Caco-2 (cell line): ENCODE results near the gene PLBD2. TPM values are rescaled to one million over a fixed set of nuclear protein-coding genes. Genes with fewer than 3 reads are reported as not detected.

ENCODE experiments used
- BruUV-seq: library from RNA; stranded (reverse); fragments of 400-500 nt; replicated peaks from 2 replicates; lab custom pipeline; 2021; lab: Mats Ljungman, UMichigan
- CTCF ChIA-PET: fragments of 300-600 bp; sonication (Branson Sonifier 250); formaldehyde crosslinking; loops from one replicate; lab custom pipeline; 2022; ENCODE audit warnings: antibody characterized with exemption; lab: Charles Lee
- POLR2A ChIA-PET: fragments of 300-600 bp; sonication (Branson Sonifier 250); formaldehyde crosslinking; loops from one replicate; lab custom pipeline; 2022; ENCODE audit warnings: antibody characterized with exemption; lab: Charles Lee
- DNase-seq, 2 experiments: peaks; one replicate each; pipeline versions ENCODE4 v3.0.0 to v3.0.0-alpha.2; 2020 to 2022
- H3K27me3 ChIP-seq: replicated peaks from 2 replicates; pipeline ENCODE4 v1.6.0; 2011; ENCODE audit warnings: low read length; ENCODE audit not compliant: control insufficient read depth, insufficient read depth
- H3K36me3 ChIP-seq: 2 replicates; pipeline ENCODE4 v1.5.1; 2011; ENCODE audit warnings: low read length; ENCODE audit not compliant: control insufficient read depth, insufficient read depth
- H3K4me1 ChIP-seq: fragments of 250-450 bp; sonication (Bioruptor Pico); 2 replicates; pipeline ENCODE4 v1.5.1; 2020; ENCODE audit warnings: mild to moderate bottlenecking
- H3K4me3 ChIP-seq: 2 replicates; pipeline ENCODE4 v1.5.1; 2011; ENCODE audit warnings: low read depth, mild to moderate bottlenecking, control low read depth, low read length
- H3K9me3 ChIP-seq: fragments of 250-450 bp; sonication (Bioruptor Pico); 2 replicates; pipeline ENCODE4 v1.5.1; 2020; ENCODE audit warnings: mild to moderate bottlenecking, moderate library complexity
- H3K27ac Mint-ChIP-seq: one replicate; pipeline ENCODE4 v1.8.0; 2022; ENCODE audit warnings: mixed read lengths; ENCODE audit not compliant: unreplicated experiment
- H3K27me3 Mint-ChIP-seq: one replicate; pipeline ENCODE4 v1.8.0; 2022; ENCODE audit warnings: mixed read lengths; ENCODE audit not compliant: insufficient read depth, unreplicated experiment
- H3K36me3 Mint-ChIP-seq: one replicate; pipeline ENCODE4 v1.8.0; 2022; ENCODE audit warnings: mild to moderate bottlenecking, mixed read lengths; ENCODE audit not compliant: insufficient read depth, unreplicated experiment
- H3K4me1 Mint-ChIP-seq: one replicate; pipeline ENCODE4 v1.8.0; 2022; ENCODE audit warnings: low read depth, mixed read lengths; ENCODE audit not compliant: unreplicated experiment
- H3K4me3 Mint-ChIP-seq: one replicate; pipeline ENCODE4 v1.8.0; 2022; ENCODE audit warnings: mild to moderate bottlenecking, moderate library complexity, mixed read lengths; ENCODE audit not compliant: unreplicated experiment
- H3K9me3 Mint-ChIP-seq: one replicate; pipeline ENCODE4 v1.8.0; 2022; ENCODE audit warnings: mixed read lengths; ENCODE audit not compliant: unreplicated experiment
- CTCF ChIP-seq, 2 experiments: fragments of 200-600 bp in 1 of 2; IDR thresholded peaks; 1 replicate in 1 of 2; 2 replicates in 1 of 2; pipeline versions ENCODE4 v1.5.1 to v1.8.0; 2011 to 2022; ENCODE audit warnings: antibody characterized with exemption in 1 of 2, control low read depth in 1 of 2, inconsistent platforms in 1 of 2, low read depth in 1 of 2, low read length in 1 of 2, mild to moderate bottlenecking in 1 of 2, moderate library complexity in 1 of 2; ENCODE audit not compliant: insufficient read depth in 1 of 2, severe bottlenecking in 1 of 2, unreplicated experiment in 1 of 2
- intact Hi-C: fragments of 100-400 bp; cut with micrococcal nuclease; formaldehyde crosslinking; loops from one replicate; pipeline ENCODE4 v1.10.0; 2022; ENCODE audit not compliant: unreplicated experiment
- total RNA-seq: library from RNA; stranded (reverse); gene quantifications from 2 replicates; pipeline ENCODE4 v1.2.3, GENCODE V29; 2022

Gene PLBD2
- total RNA-seq, 1 experiment from 2014 or later = 43.1 TPM

GRCh38 chr12:113359133-113359938 is 949 bp downstream of the PLBD2 start:
- Mint-ChIP-seq H3K4me1 (peaks cover 13% of the 10 kb centered on the region), H3K9me3 (no peaks in the 10 kb centered on the region), H3K27me3 (no peaks in the 10 kb centered on the region), H3K4me3 (peak overlapping the region; percentile 78), H3K27ac (peak overlapping the region; percentile 14), H3K36me3 (peaks cover 8% of the 10 kb centered on the region)
- ChIA-PET POLR2A (no interaction called here), CTCF (no interaction called here)
- Histone ChIP-seq H3K9me3 (no peaks in the 10 kb centered on the region), H3K27me3 (no peaks in the 10 kb centered on the region), H3K4me3 (peak overlapping the region; percentile 76), H3K4me1 (peaks cover 10% of the 10 kb centered on the region), H3K36me3 (no peaks in the 10 kb centered on the region)
- TF ChIP-seq CTCF (IDR thresholded peaks at IDR 0.05; ENCODE audit: insufficient read depth in 1 of 2, low read depth in 1 of 2, low read length in 1 of 2, severe bottlenecking in 1 of 2, unreplicated experiment in 1 of 2) = no peak
- DNase-seq = no peak
- no TSS peak for BruUV-seq
- intact Hi-C loops = loop anchor here (2.0 to 5.0 kb wide), 2 partner anchors 47 to 162 kb away; no protein-coding TSS in a partner anchor

GRCh38 chr12:113359939-113360748 is 1.8 kb downstream of the PLBD2 start:
- no peaks in the 10 kb centered on the region for H3K36me3 ChIP-seq
- H3K27ac Mint-ChIP-seq = no peak overlapping the region
- H3K4me3 Mint-ChIP-seq = peak overlapping the region; percentile 78
- no peaks in the 10 kb centered on the region for H3K9me3 ChIP-seq
- no peak overlapping the region for H3K4me3 ChIP-seq
- H3K27me3 ChIP-seq = no peaks in the 10 kb centered on the region
- H3K4me1 Mint-ChIP-seq = peaks cover 13% of the 10 kb centered on the region
- no peaks in the 10 kb centered on the region for H3K9me3 Mint-ChIP-seq
- intact Hi-C loops = loop anchor here (2.0 to 5.0 kb wide), 2 partner anchors 47 to 163 kb away; no protein-coding TSS in a partner anchor
- no peak for DNase-seq
- no peaks in the 10 kb centered on the region for H3K27me3 Mint-ChIP-seq
- TF ChIP-seq CTCF (IDR thresholded peaks at IDR 0.05; ENCODE audit: insufficient read depth in 1 of 2, low read depth in 1 of 2, low read length in 1 of 2, severe bottlenecking in 1 of 2, unreplicated experiment in 1 of 2) = peak in 1 of 2 experiments; percentile 15
- peaks cover 8% of the 10 kb centered on the region for H3K36me3 Mint-ChIP-seq
- BruUV-seq = TSS peak; percentile 31
- ChIA-PET POLR2A (interaction anchor here (0.6 kb wide), 1 partner anchor 175 kb away, joined by 3 read pairs; the partner anchor contains the start of gene RITA1), CTCF (no interaction called here)
- peaks cover 10% of the 10 kb centered on the region for H3K4me1 ChIP-seq
